Suprapubic skin (tissue), 4 donors: Measurements from ENCODE around the gene HP. TPM values are rescaled to one million over a fixed set of nuclear protein-coding genes. Genes with fewer than 3 reads are reported as not detected.
A peak's percentile ranks its signal among the peaks of the same experiment; 100 is the strongest.

Source experiments
- DNase-seq, 2 donors: peaks; one replicate each; pipeline ENCODE4 v3.0.0-alpha.2; 2019; ENCODE audit warnings: low spot score in 2 of 2
- H3K27ac ChIP-seq: fragments of 200-600 bp; sonication (generic); one replicate; pipeline ENCODE4 v1.5.1; 2019
- H3K27me3 ChIP-seq: fragments of 200-600 bp; sonication (generic); one replicate; pipeline ENCODE4 v1.5.1; 2019
- H3K36me3 ChIP-seq: fragments of 200-600 bp; sonication (generic); one replicate; pipeline ENCODE4 v1.5.1; 2019
- H3K4me1 ChIP-seq: fragments of 200-600 bp; sonication (generic); one replicate; pipeline ENCODE4 v1.5.1; 2019
- H3K4me3 ChIP-seq: fragments of 200-600 bp; sonication (generic); one replicate; pipeline ENCODE4 v1.5.1; 2019; ENCODE audit warnings: mild to moderate bottlenecking
- H3K9me3 ChIP-seq: fragments of 200-600 bp; sonication (generic); one replicate; pipeline ENCODE4 v1.5.1; 2019
- EP300 ChIP-seq: sonication (generic); formaldehyde crosslinking; IDR thresholded peaks from one replicate; pipeline ENCODE4 v1.6.1; 2017; ENCODE audit warnings: antibody characterized with exemption
- POLR2A ChIP-seq, 2 donors: fragments of 450-650 bp; IDR thresholded peaks; one replicate each; pipeline ENCODE4 v1.6.1; 2017; ENCODE audit warnings: antibody characterized with exemption in 2 of 2, mild to moderate bottlenecking in 2 of 2, moderate library complexity in 2 of 2
- POLR2AphosphoS5 ChIP-seq, 3 donors: sonication (generic); formaldehyde crosslinking; IDR thresholded peaks; one replicate each; pipeline ENCODE4 v1.6.1; 2017; ENCODE audit warnings: antibody characterized with exemption in 3 of 3
- WGBS: methylation state at CpG from one replicate; pipeline ENCODE4 v1.1.5; 2018; 5-methylcytosine and 5-hydroxymethylcytosine counted together
- total RNA-seq, 4 donors: library from RNA; depleted of rRNA; stranded (reverse); fragments of >200 nt; gene quantifications; one replicate each; pipeline ENCODE4 v1.1.0, GENCODE V29; 2016
- TF ChIP-seq, protein P1 (sequence below), 2 donors: fragments of 200-600 bp in 1 of 2; fragments of 450-650 bp in 1 of 2; sonication (generic) in 1 of 2; IDR thresholded peaks; one replicate each; pipeline ENCODE4 v1.5.1; 2016 to 2019; ENCODE audit warnings: antibody characterized with exemption in 2 of 2, mild to moderate bottlenecking in 1 of 2, moderate library complexity in 1 of 2

HP gene
- total RNA-seq, 4 donors from 2014 or later: 0.65 to 170 (median 6.0) TPM

DNA sequence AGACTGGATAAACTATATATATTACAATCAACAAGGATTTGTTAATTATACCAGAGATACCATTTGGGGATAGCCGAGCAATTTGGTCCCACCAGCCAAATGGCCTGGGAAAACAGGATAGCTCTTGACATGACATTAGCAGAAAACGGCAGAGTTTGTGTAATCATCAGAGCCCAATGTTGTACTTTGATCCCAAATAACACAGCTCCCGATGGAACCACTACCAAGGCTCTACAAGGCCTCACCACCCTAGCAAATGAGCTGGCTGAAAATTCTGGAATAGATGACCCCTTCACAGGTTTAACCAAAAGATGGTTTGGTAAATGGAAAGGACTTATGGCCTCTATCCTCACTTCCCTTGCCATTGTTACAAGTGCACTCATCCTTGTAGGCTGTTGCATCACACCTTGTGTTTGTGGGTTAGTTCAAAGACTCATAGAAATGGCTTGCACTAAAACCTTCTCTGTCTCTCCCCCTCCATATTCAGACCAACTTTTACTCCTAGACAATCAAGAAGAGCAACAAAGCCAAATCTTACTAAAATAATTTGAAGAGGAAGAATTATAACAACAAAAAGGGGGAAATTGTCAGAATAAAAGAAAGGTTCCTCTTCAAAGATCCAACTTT lies 29.6 kb downstream of the HP start:
- H3K4me1 ChIP-seq: no peaks in the 10 kb centered on the region
- no peak for TF ChIP-seq POLR2A (IDR thresholded peaks at IDR 0.05)
- TF ChIP-seq EP300: no peak
- no peak for TF ChIP-seq POLR2AphosphoS5 (IDR thresholded peaks at IDR 0.05)
- TF ChIP-seq, protein P1, sequence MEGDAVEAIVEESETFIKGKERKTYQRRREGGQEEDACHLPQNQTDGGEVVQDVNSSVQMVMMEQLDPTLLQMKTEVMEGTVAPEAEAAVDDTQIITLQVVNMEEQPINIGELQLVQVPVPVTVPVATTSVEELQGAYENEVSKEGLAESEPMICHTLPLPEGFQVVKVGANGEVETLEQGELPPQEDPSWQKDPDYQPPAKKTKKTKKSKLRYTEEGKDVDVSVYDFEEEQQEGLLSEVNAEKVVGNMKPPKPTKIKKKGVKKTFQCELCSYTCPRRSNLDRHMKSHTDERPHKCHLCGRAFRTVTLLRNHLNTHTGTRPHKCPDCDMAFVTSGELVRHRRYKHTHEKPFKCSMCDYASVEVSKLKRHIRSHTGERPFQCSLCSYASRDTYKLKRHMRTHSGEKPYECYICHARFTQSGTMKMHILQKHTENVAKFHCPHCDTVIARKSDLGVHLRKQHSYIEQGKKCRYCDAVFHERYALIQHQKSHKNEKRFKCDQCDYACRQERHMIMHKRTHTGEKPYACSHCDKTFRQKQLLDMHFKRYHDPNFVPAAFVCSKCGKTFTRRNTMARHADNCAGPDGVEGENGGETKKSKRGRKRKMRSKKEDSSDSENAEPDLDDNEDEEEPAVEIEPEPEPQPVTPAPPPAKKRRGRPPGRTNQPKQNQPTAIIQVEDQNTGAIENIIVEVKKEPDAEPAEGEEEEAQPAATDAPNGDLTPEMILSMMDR (IDR thresholded peaks at IDR 0.05): no peak
- no peaks in the 10 kb centered on the region for H3K27me3 ChIP-seq
- H3K4me3 ChIP-seq: no peak overlapping the region
- no peak overlapping the region for H3K27ac ChIP-seq
- no peaks in the 10 kb centered on the region for H3K9me3 ChIP-seq
- peaks cover 43% of the 10 kb centered on the region for H3K36me3 ChIP-seq
- DNase-seq: no peak
- 62% methylated on average over 3 of the region's 3 CpGs for WGBS

DNA sequence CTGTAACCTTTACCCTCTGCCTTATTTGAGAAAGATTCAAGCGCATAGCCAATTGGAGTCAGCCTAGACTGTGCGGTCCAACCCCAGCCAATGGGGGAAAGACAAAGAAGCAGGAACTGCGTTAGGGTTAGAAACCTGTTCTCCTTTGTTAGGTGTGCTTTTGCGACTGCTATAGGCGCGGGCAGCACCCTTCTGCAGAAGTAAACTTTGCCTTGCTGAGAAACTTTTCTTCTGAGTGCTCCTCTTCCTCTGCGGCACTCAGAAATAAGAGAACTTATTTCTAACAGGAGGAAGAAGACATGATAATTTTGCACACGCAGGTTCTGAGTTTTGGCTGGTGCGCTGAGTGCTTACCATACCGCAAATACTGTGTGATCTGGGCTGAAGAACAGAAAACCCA lies 30.1 kb downstream of the HP start:
- WGBS: 90% methylated on average over 10 of the region's 10 CpGs
- H3K27me3 ChIP-seq: no peaks in the 10 kb centered on the region
- H3K4me3 ChIP-seq: no peak overlapping the region
- TF ChIP-seq POLR2A (IDR thresholded peaks at IDR 0.05) (no peak), POLR2AphosphoS5 (IDR thresholded peaks at IDR 0.05) (no peak), EP300 (no peak)
- TF ChIP-seq, protein P1 (IDR thresholded peaks at IDR 0.05): no peak
- no peak overlapping the region for H3K27ac ChIP-seq
- H3K36me3 ChIP-seq: peaks cover 48% of the 10 kb centered on the region
- DNase-seq: no peak
- H3K9me3 ChIP-seq: no peaks in the 10 kb centered on the region
- no peaks in the 10 kb centered on the region for H3K4me1 ChIP-seq

DNA sequence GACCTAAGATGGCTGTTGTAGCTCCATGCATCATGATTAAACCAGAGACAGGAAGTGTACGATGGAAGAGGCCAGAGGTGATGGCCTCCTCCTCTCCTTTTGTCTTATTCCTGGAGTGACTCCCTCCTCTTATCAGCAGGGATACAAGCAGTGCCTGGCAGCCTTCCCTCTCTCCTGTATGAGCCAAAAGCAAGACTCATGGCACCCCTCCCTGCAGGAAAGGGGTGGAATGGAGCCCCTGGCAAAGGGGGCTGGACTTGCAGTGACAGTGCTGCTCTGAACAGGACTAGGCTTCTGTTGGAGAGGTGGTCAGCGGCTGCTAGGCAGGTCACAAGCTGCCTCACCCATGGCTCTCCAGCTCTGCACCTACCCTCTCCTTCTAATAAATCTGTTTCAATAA lies 30.7 kb downstream of the HP start:
- no peak overlapping the region for H3K27ac ChIP-seq
- no peaks in the 10 kb centered on the region for H3K4me1 ChIP-seq
- peaks cover 52% of the 10 kb centered on the region for H3K36me3 ChIP-seq
- no peaks in the 10 kb centered on the region for H3K27me3 ChIP-seq
- TF ChIP-seq POLR2AphosphoS5 (IDR thresholded peaks at IDR 0.05): no peak
- 95% methylated on average over 2 of the region's 2 CpGs for WGBS
- no peaks in the 10 kb centered on the region for H3K9me3 ChIP-seq
- DNase-seq: no peak
- no peak overlapping the region for H3K4me3 ChIP-seq

DNA sequence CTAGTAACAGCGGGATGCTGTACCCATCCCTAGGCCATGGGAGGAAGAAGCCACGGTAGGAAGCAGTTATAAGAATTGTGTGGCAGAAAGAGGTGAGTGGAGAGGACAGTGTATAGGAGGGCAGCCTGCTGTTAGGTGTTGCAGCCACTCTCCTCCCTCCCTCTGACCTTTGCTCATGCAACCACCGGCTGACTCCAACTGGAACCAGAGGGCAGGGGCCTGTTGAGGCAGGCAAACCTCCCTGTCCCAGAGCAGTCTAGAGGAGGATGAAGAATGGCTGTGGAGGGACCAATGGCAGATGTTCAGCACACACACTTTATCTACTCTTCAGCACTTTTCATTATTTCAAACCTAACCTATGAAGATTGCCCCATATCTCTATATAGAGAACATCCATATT lies 36.9 kb downstream of the HP start:
- 67% methylated on average over 3 of the region's 3 CpGs for whole genome bisulfite sequencing
- TF ChIP-seq, protein P1 (IDR thresholded peaks at IDR 0.05): no peak
- TF ChIP-seq POLR2AphosphoS5 (IDR thresholded peaks at IDR 0.05) (no peak), POLR2A (IDR thresholded peaks at IDR 0.05) (no peak), EP300 (no peak)
- no peaks in the 10 kb centered on the region for H3K9me3 ChIP-seq
- H3K27ac ChIP-seq: no peak overlapping the region
- DNase-seq: no peak
- H3K27me3 ChIP-seq: no peaks in the 10 kb centered on the region
- H3K4me3 ChIP-seq: no peak overlapping the region
- peaks cover 41% of the 10 kb centered on the region for H3K36me3 ChIP-seq
- H3K4me1 ChIP-seq: peaks cover 41% of the 10 kb centered on the region

DNA sequence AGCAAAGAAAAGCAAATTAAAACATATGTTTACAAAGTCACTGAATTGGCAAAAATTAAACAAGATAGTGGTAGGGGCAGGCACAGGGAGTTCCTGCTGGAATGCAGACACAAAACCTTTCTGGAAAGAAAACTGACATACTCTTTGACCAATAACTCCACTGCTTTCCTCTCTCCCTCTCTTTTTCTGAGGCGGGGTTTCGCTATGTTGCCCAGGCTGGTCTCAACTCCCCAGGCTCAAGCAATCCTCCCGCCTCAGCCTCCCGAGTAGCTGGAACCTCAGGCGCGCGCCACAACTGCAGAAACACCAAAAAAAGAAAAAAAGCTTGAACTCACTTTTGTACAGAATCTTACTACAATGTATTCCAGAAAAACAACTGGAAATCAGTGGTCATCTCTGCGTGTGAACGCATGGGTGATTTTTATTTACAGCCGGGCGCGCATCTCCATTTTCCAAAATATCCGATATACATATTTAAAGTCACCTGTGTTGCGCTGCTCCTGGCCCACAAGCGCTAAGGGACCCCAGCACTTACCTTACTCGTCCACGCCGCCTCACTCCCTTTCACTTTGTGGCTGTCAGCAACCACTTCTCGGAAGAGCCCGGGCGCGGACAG lies 38.6 kb downstream of the HP start:
- DNase-seq: no peak
- H3K36me3 ChIP-seq: peaks cover 45% of the 10 kb centered on the region
- H3K4me1 ChIP-seq: peaks cover 41% of the 10 kb centered on the region
- TF ChIP-seq POLR2A (IDR thresholded peaks at IDR 0.05) (no peak), POLR2AphosphoS5 (IDR thresholded peaks at IDR 0.05) (no peak), EP300 (no peak)
- TF ChIP-seq, protein P1 (IDR thresholded peaks at IDR 0.05): no peak
- H3K4me3 ChIP-seq: peak overlapping the region; percentile 93
- no peaks in the 10 kb centered on the region for H3K9me3 ChIP-seq
- under 1% methylated on average over 22 of the region's 22 CpGs for WGBS
- H3K27me3 ChIP-seq: no peaks in the 10 kb centered on the region
- H3K27ac ChIP-seq: peak overlapping the region; percentile 94
